A549 (cell line): ENCODE measurements around the gene EVA1C. TPM values are rescaled to one million over a fixed set of nuclear protein-coding genes. Genes with fewer than 3 reads are reported as not detected.
A peak's percentile ranks its signal among the peaks of the same experiment; 100 is the strongest.
"Not testable (repeated sequence)": the region's sequence is repeated elsewhere in the genome, so short reads cannot be mapped to it uniquely, and the experiment has no call there.

Experiments
- ATAC-seq, 2 experiments: fragments of 200-7000 bp in 1 of 2; fragments of >200 bp in 1 of 2; cut with Nextera tagmentation in 1 of 2; cut with Tn5 transposase in 1 of 2; 3 replicates each; pipeline versions ENCODE4 v1.8.0 to v1.9.1; 2018 to 2020; ENCODE audit warnings: mild to moderate bottlenecking in 1 of 2, moderate library complexity in 1 of 2
- CTCF ChIA-PET: fragments of 300-600 bp; sonication (Branson Sonifier 250); formaldehyde crosslinking; extraction: SDS; loops from one replicate; lab custom pipeline; 2021; ENCODE audit warnings: antibody characterized with exemption, inconsistent platforms; lab: Yijun Ruan, JAX
- POLR2A ChIA-PET: fragments of 350-600 bp; formaldehyde crosslinking; extraction: SDS; loops from one replicate; lab custom pipeline; 2021; ENCODE audit warnings: antibody characterized with exemption, inconsistent platforms; lab: Yijun Ruan, JAX
- DNase-seq, 2 experiments: peaks; one replicate each; pipeline versions ENCODE4 v3.0.0 to v3.0.0-alpha.2; 2011 to 2016; ENCODE audit warnings: low read depth in 1 of 2, low spot score in 1 of 2
- FAIRE-seq: peaks from 2 replicates; lab custom pipeline; 2011; peaks lifted over from hg19 to GRCh38; lab: Jason Lieb, UNC
- H3K27ac ChIP-seq, 2 experiments: fragments of >200 bp; sonication (Bioruptor Twin); formaldehyde crosslinking; 3 replicates each; pipeline ENCODE4 v1.5.1; 2016 to 2017
- H3K4me1 ChIP-seq: fragments of >200 bp; sonication (Bioruptor Twin); formaldehyde crosslinking; 3 replicates; pipeline ENCODE4 v1.6.1; 2016
- H3K4me2 ChIP-seq: fragments of >200 bp; sonication (Bioruptor Twin); formaldehyde crosslinking; 3 replicates; pipeline ENCODE4 v1.6.1; 2016
- H3K4me3 ChIP-seq: fragments of >200 bp; sonication (Bioruptor Twin); formaldehyde crosslinking; 3 replicates; pipeline ENCODE4 v1.5.1; 2016
- H3K9me3 ChIP-seq: fragments of >200 bp; sonication (Bioruptor Twin); formaldehyde crosslinking; 3 replicates; pipeline ENCODE4 v1.6.1; 2016
- BHLHE40 ChIP-seq: IDR thresholded peaks from 2 replicates; pipeline ENCODE4 v1.6.1; 2012; ENCODE audit warnings: low read depth, low read length, inconsistent platforms
- CHD2 ChIP-seq: fragments of 150-350 bp; IDR thresholded peaks from 2 replicates; pipeline ENCODE4 v1.6.1; 2014; ENCODE audit warnings: low read length; ENCODE audit not compliant: partially characterized antibody
- EHF ChIP-seq: fragments of 250-450 bp; sonication (Bioruptor Pico); IDR thresholded peaks from 2 replicates; pipeline ENCODE4 v1.5.0; 2020; ENCODE audit warnings: mild to moderate bottlenecking
- FOSB ChIP-seq: fragments of 250-450 bp; sonication (Bioruptor Pico); IDR thresholded peaks from 2 replicates; pipeline ENCODE4 v1.5.0; 2020; ENCODE audit warnings: mild to moderate bottlenecking, moderate library complexity
- FOSL2 ChIP-seq, 2 experiments: fragments of 450-650 bp in 1 of 2; fragments of >200 bp in 1 of 2; sonication (Bioruptor Twin) in 1 of 2; formaldehyde crosslinking; IDR thresholded peaks; 2 replicates each; pipeline versions ENCODE4 v1.5.0 to v1.6.1; 2016 to 2020; ENCODE audit warnings: mild to moderate bottlenecking in 1 of 2, moderate library complexity in 1 of 2
- GATA3 ChIP-seq: IDR thresholded peaks from 2 replicates; pipeline ENCODE4 v1.6.1; 2012; ENCODE audit warnings: borderline replicate concordance
- HEYL ChIP-seq: fragments of 250-450 bp; sonication (Bioruptor Pico); IDR thresholded peaks from 2 replicates; pipeline ENCODE4 v1.8.0; 2021; ENCODE audit warnings: mild to moderate bottlenecking, moderate library complexity
- HOXB13 ChIP-seq: fragments of 250-450 bp; sonication (Bioruptor Pico); IDR thresholded peaks from 2 replicates; pipeline ENCODE4 v1.5.0; 2020; ENCODE audit warnings: low read depth, mild to moderate bottlenecking, moderate library complexity
- MYC ChIP-seq: IDR thresholded peaks from 2 replicates; pipeline ENCODE4 v1.6.1; 2012; ENCODE audit warnings: mild to moderate bottlenecking, inconsistent platforms, low read length, improper control_type of control experiment, borderline replicate concordance
- NR3C1 ChIP-seq: fragments of >200 bp; sonication (Bioruptor Twin); formaldehyde crosslinking; IDR thresholded peaks from 3 replicates; pipeline ENCODE4 v1.6.1; 2017
- RARB ChIP-seq: fragments of 250-450 bp; sonication (Bioruptor Pico); IDR thresholded peaks from 2 replicates; pipeline ENCODE4 v1.8.0; 2021; ENCODE audit warnings: mild to moderate bottlenecking, moderate library complexity
- RFX5 ChIP-seq: fragments of 450-650 bp; IDR thresholded peaks from 2 replicates; pipeline ENCODE4 v1.7.1; 2014; ENCODE audit warnings: antibody characterized with exemption, mild to moderate bottlenecking, moderate library complexity
- SREBF2 ChIP-seq: fragments of 450-650 bp; IDR thresholded peaks from 2 replicates; pipeline ENCODE4 v1.6.1; 2014; ENCODE audit warnings: mild to moderate bottlenecking, moderate library complexity
- TFCP2L1 ChIP-seq: fragments of 250-450 bp; sonication (Bioruptor Pico); IDR thresholded peaks from 2 replicates; pipeline ENCODE4 v1.5.0; 2021; ENCODE audit warnings: mild to moderate bottlenecking
- TP53 ChIP-seq: fragments of 250-450 bp; sonication (Bioruptor Pico); IDR thresholded peaks from 2 replicates; pipeline ENCODE4 v1.5.0; 2021; ENCODE audit warnings: mild to moderate bottlenecking, moderate library complexity
- WGBS: methylation state at CpG from one replicate; pipeline ENCODE4 v1.1.6; 2017; ENCODE audit errors: missing lambda C conversion rate; 5-methylcytosine and 5-hydroxymethylcytosine counted together
- polyA plus RNA-seq, 4 experiments: library from polyadenylated mRNA; depleted of rRNA in 3 of 4; stranded (reverse); fragments of >200 nt; fragmentation: RNase III in 1 of 4; extraction: RNeasy Plus Mini Kit Qiagen cat#74134 plus additional on column Dnase treatment in 1 of 4; gene quantifications; 2 replicates in 3 of 4; 3 replicates in 1 of 4; pipeline ENCODE4 v1.2.3, GENCODE V29; 2011 to 2017
- TF ChIP-seq, protein P1 (sequence below): fragments of 150-350 bp; IDR thresholded peaks from 2 replicates; pipeline ENCODE4 v1.6.1; 2014; ENCODE audit warnings: low read depth, mild to moderate bottlenecking, low read length
- TF ChIP-seq, protein P2 (sequence below): IDR thresholded peaks from 2 replicates; pipeline ENCODE4 v1.6.1; 2012
- TF ChIP-seq, protein P3 (sequence below): fragments of 200-600 bp; sonication (generic); IDR thresholded peaks from 2 replicates; pipeline ENCODE4 v1.6.1; 2016; ENCODE audit warnings: antibody characterized with exemption, mild to moderate bottlenecking, moderate library complexity

EVA1C gene
- polyA plus RNA-seq, 2 of the 4 experiments (the other 2 are of a cell fraction), result 41.1 to 48.0 TPM

GRCh38 chr21:32496568-32496967, 84.1 kb downstream of the EVA1C start (continued):
- TF ChIP-seq SREBF2 (no peak), HOXB13 (CRISPR knock-in tag) (no peak), MYC (no peak)

DNA sequence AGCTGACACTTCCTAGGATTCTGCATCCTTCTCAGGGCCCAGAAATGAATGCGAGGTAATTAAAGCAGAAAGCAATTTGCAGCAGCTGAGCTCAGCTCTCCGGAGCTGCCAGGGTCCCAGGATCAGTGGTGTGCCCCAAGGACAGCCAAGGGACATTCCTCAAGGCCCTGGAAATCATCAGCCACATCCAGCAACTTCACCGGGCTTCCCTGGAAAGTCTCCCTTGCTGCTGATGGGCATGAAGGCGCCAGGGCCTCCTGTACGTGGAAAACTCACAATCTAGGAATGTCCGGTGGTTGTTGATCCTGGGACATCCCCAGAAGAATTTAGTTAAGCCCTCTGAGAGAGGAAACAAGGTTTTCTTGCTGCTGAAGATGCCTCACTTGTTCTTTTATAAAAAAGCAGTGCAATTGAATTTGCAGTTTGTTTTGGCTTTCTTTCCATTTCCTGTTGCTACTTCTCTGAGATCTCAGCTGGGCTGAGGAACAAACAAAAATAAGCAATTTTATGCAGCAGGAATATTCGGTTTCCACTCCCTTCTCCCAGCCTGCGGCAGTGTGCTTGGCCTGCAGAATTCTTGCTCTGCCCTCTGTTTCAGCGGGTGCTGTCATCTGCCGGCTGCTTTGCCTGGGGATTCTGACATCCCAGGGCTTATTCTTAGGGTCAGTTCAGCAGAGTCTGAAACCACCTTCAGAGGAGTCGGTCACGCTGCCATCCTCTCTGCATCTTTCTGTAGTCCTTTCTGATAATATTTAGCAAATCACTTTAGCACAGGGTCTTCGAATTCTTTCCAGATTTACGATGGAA, 86.9 kb downstream of the EVA1C start:
- ATAC-seq (no peak), DNase-seq (no peak), FAIRE-seq (no peak)
- peaks cover 15% of the 10 kb centered on the region; the same call in 2 of the 3 replicates for H3K4me1 ChIP-seq
- H3K4me3 ChIP-seq, result no peak overlapping the region
- H3K27ac ChIP-seq, result peak overlapping the region in 1 of 2 experiments; percentile 49; a peak in 3 of 6 replicates
- POLR2A ChIA-PET, result interaction anchor here (0.6 kb wide), 1 partner anchor 15 kb away, joined by 4 read pairs; no protein-coding TSS in a partner anchor
- no peaks in the 10 kb centered on the region for H3K9me3 ChIP-seq
- no peak for TF ChIP-seq TP53 (CRISPR knock-in tag)
- TF ChIP-seq EHF (CRISPR knock-in tag), result no peak
- TF ChIP-seq RFX5, result no peak
- no peak for TF ChIP-seq GATA3
- no peak for TF ChIP-seq CHD2
- TF ChIP-seq, protein P1, sequence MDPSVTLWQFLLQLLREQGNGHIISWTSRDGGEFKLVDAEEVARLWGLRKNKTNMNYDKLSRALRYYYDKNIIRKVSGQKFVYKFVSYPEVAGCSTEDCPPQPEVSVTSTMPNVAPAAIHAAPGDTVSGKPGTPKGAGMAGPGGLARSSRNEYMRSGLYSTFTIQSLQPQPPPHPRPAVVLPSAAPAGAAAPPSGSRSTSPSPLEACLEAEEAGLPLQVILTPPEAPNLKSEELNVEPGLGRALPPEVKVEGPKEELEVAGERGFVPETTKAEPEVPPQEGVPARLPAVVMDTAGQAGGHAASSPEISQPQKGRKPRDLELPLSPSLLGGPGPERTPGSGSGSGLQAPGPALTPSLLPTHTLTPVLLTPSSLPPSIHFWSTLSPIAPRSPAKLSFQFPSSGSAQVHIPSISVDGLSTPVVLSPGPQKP, result no peak
- TF ChIP-seq RARB (CRISPR knock-in tag), result no peak
- TF ChIP-seq NR3C1, result no peak
- TF ChIP-seq HEYL (CRISPR knock-in tag), result no peak
- TF ChIP-seq BHLHE40, result no peak
- no peak for TF ChIP-seq TFCP2L1 (CRISPR knock-in tag)
- TF ChIP-seq FOSL2 (IDR thresholded peaks at IDR 0.05), result no peak
- no peak for TF ChIP-seq FOSL2 (CRISPR knock-in tag; IDR thresholded peaks at IDR 0.05)
- no peak for TF ChIP-seq FOSB
- TF ChIP-seq, protein P2, sequence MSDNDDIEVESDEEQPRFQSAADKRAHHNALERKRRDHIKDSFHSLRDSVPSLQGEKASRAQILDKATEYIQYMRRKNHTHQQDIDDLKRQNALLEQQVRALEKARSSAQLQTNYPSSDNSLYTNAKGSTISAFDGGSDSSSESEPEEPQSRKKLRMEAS, result no peak
- H3K4me2 ChIP-seq, result no peak overlapping the region
- CTCF ChIA-PET, result no interaction called here
- WGBS, result 78% methylated on average over 12 of the region's 14 CpGs

DNA sequence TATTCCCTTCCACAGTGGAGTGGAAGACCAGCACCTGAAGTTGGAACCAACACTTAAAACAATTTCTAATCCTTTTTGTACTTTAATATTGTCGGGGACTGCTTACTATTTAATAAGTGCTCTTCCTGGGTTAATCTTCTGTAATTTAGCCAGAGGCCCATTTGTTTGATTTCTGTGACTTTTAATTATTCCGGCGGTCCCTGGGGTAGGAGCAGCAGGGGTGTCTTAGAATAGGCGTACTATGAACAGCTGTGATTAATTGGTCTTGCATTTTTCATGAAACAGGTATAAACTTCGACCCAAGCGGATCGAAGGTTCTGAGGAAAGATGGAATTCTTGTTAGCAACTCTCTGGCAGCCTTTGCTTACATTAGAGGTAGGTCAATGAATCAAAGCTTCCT, 91.1 kb downstream of the EVA1C start:
- 93% methylated on average over 7 of the region's 7 CpGs for WGBS
- POLR2A ChIA-PET, ATAC-seq, DNase-seq, H3K4me2 ChIP-seq, H3K9me3 ChIP-seq, H3K4me1 ChIP-seq, H3K4me3 ChIP-seq, FAIRE-seq, H3K27ac ChIP-seq, CTCF ChIA-PET: not testable (repeated sequence)

DNA sequence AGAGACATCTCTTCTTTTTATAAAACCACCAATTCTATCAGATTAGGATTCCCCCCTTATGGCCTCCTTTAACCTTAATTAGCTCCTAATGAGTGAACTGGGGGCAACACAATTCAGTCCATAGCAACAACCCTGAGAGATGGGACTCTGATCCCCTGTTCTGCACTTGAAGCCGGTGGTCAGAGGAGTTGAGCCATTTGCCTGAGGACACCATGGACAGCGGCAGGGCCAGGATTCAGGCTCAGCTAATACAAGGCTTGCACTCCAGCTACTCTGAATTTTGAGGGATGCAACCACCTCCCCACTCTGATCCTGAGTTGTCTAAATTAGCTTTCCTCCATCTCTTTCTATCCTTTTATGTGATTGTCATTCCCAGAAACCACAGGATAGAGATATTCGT, 93.3 kb downstream of the EVA1C start:
- H3K9me3 ChIP-seq, H3K4me1 ChIP-seq, H3K4me2 ChIP-seq, POLR2A ChIA-PET, FAIRE-seq, ATAC-seq, DNase-seq, H3K4me3 ChIP-seq, H3K27ac ChIP-seq: not testable (repeated sequence)
- WGBS, result 88% methylated on average over 3 of the region's 3 CpGs
- TF ChIP-seq, protein P3, sequence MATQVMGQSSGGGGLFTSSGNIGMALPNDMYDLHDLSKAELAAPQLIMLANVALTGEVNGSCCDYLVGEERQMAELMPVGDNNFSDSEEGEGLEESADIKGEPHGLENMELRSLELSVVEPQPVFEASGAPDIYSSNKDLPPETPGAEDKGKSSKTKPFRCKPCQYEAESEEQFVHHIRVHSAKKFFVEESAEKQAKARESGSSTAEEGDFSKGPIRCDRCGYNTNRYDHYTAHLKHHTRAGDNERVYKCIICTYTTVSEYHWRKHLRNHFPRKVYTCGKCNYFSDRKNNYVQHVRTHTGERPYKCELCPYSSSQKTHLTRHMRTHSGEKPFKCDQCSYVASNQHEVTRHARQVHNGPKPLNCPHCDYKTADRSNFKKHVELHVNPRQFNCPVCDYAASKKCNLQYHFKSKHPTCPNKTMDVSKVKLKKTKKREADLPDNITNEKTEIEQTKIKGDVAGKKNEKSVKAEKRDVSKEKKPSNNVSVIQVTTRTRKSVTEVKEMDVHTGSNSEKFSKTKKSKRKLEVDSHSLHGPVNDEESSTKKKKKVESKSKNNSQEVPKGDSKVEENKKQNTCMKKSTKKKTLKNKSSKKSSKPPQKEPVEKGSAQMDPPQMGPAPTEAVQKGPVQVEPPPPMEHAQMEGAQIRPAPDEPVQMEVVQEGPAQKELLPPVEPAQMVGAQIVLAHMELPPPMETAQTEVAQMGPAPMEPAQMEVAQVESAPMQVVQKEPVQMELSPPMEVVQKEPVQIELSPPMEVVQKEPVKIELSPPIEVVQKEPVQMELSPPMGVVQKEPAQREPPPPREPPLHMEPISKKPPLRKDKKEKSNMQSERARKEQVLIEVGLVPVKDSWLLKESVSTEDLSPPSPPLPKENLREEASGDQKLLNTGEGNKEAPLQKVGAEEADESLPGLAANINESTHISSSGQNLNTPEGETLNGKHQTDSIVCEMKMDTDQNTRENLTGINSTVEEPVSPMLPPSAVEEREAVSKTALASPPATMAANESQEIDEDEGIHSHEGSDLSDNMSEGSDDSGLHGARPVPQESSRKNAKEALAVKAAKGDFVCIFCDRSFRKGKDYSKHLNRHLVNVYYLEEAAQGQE, result peak; percentile 55; the same call in 1 of the 2 replicates
- CTCF ChIA-PET, result interaction anchor here (1.1 kb wide), 1 partner anchor 64 kb away, joined by 3 read pairs; no protein-coding TSS in a partner anchor

GRCh38 chr21:32506411-32506965, 94.0 kb downstream of the EVA1C start:
- 71% methylated on average over 5 of the region's 7 CpGs for WGBS
- not testable (repeated sequence) for FAIRE-seq

More at GRCh38 chr21:32506411-32506965, 94.0 kb downstream of the EVA1C start:
- ATAC-seq, H3K27ac ChIP-seq, H3K4me3 ChIP-seq, POLR2A ChIA-PET, DNase-seq, H3K9me3 ChIP-seq, H3K4me1 ChIP-seq, H3K4me2 ChIP-seq: not testable (repeated sequence)
- CTCF ChIA-PET, result interaction anchor here (1.0 to 1.1 kb wide), 2 partner anchors 9 to 63 kb away, joined by 3 read pairs; no protein-coding TSS in a partner anchor
